Measurements from ENCODE around the gene KIAA0408. TPM values are rescaled to one million over a fixed set of nuclear protein-coding genes. Genes with fewer than 3 reads are reported as not detected.
"Not testable (repeated sequence)": the region's sequence is repeated elsewhere in the genome, so short reads cannot be mapped to it uniquely, and the experiment has no call there.

KIAA0408 gene
- total RNA-seq, 1 donor from 2014 or later: 3.1 TPM

- TF ChIP-seq, protein P1, sequence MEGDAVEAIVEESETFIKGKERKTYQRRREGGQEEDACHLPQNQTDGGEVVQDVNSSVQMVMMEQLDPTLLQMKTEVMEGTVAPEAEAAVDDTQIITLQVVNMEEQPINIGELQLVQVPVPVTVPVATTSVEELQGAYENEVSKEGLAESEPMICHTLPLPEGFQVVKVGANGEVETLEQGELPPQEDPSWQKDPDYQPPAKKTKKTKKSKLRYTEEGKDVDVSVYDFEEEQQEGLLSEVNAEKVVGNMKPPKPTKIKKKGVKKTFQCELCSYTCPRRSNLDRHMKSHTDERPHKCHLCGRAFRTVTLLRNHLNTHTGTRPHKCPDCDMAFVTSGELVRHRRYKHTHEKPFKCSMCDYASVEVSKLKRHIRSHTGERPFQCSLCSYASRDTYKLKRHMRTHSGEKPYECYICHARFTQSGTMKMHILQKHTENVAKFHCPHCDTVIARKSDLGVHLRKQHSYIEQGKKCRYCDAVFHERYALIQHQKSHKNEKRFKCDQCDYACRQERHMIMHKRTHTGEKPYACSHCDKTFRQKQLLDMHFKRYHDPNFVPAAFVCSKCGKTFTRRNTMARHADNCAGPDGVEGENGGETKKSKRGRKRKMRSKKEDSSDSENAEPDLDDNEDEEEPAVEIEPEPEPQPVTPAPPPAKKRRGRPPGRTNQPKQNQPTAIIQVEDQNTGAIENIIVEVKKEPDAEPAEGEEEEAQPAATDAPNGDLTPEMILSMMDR (conservative IDR thresholded peaks at IDR 0.05; ENCODE audit: low read depth, low read length): no peak
- no peak for DNase-seq (ENCODE audit: low read depth)
- H3K4me3 ChIP-seq (ENCODE audit: low read depth, low read length): no peak overlapping the region
Measured at GRCh38 chr6:127439718-127440117, 19.5 kb downstream of the KIAA0408 start.

- TF ChIP-seq, protein P1 (conservative IDR thresholded peaks at IDR 0.05; ENCODE audit: low read depth, low read length): no peak
- no peak overlapping the region for H3K4me3 ChIP-seq (ENCODE audit: low read depth, low read length)
- no peak for DNase-seq (ENCODE audit: low read depth)
Measured at GRCh38 chr6:127436578-127437110, 22.5 kb downstream of the KIAA0408 start.

GRCh38 chr6:127435626-127436220 lies 23.5 kb downstream of the KIAA0408 start:
- TF ChIP-seq, protein P1 (conservative IDR thresholded peaks at IDR 0.05; ENCODE audit: low read depth, low read length): no peak
- DNase-seq (ENCODE audit: low read depth): no peak
- no peak overlapping the region for H3K4me3 ChIP-seq (ENCODE audit: low read depth, low read length)

- TF ChIP-seq, protein P1 (conservative IDR thresholded peaks at IDR 0.05; ENCODE audit: low read depth, low read length): no peak
- no peak overlapping the region for H3K4me3 ChIP-seq (ENCODE audit: low read depth, low read length)
- no peak for DNase-seq (ENCODE audit: low read depth)
Measured at GRCh38 chr6:127434651-127435050, 24.5 kb downstream of the KIAA0408 start.

DNA sequence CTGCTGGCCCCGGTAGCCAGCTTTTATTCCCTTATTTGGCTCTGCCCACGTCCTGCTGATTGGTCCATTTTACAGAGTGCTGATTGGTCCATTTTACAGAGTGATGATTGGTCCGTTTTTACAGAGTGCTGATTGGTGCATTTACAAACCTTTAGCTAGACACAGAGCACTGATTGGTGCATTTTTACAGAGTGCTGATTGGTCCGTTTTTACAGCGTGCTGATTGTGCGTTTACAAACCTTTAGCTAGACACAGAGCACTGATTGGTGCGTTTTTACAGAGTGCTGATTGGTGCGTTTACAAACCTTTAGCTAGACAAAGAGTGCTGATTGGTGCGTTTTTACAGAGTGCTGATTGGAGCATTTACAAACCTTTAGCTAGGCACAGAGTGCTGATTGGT lies 30.6 kb downstream of the KIAA0408 start:
- not testable (repeated sequence) for DNase-seq (ENCODE audit: low read depth); H3K4me3 ChIP-seq (ENCODE audit: low read depth, low read length)

DNA sequence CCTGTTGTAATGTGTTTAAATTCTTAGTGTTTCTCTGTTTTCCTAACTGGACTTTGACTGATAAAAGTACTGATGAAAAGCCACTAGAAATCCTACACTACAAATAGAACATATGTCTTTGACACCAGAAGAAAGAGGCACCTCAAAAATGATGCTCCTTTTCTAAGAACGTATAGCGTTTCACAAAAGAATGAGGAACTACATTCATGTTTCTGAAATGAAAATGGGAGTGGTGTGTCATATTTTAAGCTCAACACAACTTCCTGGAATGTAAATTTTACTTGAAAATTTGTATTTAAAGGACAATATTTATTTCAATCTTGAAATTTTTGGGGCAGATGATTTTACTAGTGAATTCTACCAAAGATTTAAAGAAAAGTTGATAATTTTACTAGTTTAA lies 35.3 kb downstream of the KIAA0408 start:
- H3K4me3 ChIP-seq (ENCODE audit: low read depth, low read length): no peak overlapping the region
- TF ChIP-seq, protein P1 (conservative IDR thresholded peaks at IDR 0.05; ENCODE audit: low read depth, low read length): no peak
- no peak for DNase-seq (ENCODE audit: low read depth)

GRCh38 chr6:127421164-127421563 lies 38.0 kb downstream of the KIAA0408 start:
- H3K4me3 ChIP-seq (ENCODE audit: low read depth, low read length); DNase-seq (ENCODE audit: low read depth): not testable (repeated sequence)

DNA sequence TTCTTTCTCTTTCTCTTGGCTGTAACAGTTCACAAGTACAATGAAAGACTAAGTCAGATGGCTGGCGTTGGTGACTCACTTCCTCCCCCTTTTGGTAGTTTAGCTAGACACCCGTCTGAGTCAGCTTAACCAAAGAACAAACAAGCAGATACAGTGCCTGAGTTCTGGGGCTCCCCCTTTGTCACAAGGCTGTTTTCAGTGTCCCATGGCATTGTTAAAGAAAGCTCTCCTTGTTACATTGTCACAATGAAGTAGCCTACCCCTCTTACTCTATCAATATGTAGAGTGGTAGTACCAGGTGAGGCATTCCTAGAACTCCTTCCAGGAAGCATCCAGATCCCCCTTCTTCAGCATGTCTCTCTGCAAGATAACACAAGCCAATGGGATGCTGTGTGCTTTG lies 38.6 kb downstream of the KIAA0408 start:
- H3K4me3 ChIP-seq (ENCODE audit: low read depth, low read length): no peak overlapping the region
- TF ChIP-seq, protein P1 (conservative IDR thresholded peaks at IDR 0.05; ENCODE audit: low read depth, low read length): peak; percentile 64
- peak; percentile 88 for DNase-seq (ENCODE audit: low read depth)
